PFSK-1 (cell line): Measurements from ENCODE around the gene ADGRL3.

ENCODE experiments used
- POLR2AphosphoS5 ChIP-seq: IDR thresholded peaks from 2 replicates; pipeline ENCODE4 v1.6.1; 2012; ENCODE audit warnings: low read depth, mild to moderate bottlenecking, control low read depth, low read length, moderate library complexity
- SIN3A ChIP-seq: IDR thresholded peaks from 2 replicates; pipeline ENCODE4 v1.6.1; 2012; ENCODE audit warnings: mild to moderate bottlenecking, low read length, moderate library complexity, borderline replicate concordance; ENCODE audit not compliant: insufficient read depth
- TAF1 ChIP-seq: IDR thresholded peaks from 2 replicates; pipeline ENCODE4 v1.6.1; 2012; ENCODE audit warnings: low read length, control low read depth, borderline replicate concordance; ENCODE audit not compliant: insufficient read depth

GRCh38 chr4:61400439-61401038 lies 200.4 kb downstream of the ADGRL3 start:
- TF ChIP-seq POLR2AphosphoS5, result no peak
- TF ChIP-seq SIN3A, result no peak
- no peak for TF ChIP-seq TAF1
